SW 1271 (cell line): ENCODE measurements around the gene MOCOS.

ENCODE experiments used
- DNase-seq, 2 experiments: peaks; one replicate each; lab custom pipeline; 2025; lab: John Stamatoyannopoulos, UW

The MOCOS gene

DNA sequence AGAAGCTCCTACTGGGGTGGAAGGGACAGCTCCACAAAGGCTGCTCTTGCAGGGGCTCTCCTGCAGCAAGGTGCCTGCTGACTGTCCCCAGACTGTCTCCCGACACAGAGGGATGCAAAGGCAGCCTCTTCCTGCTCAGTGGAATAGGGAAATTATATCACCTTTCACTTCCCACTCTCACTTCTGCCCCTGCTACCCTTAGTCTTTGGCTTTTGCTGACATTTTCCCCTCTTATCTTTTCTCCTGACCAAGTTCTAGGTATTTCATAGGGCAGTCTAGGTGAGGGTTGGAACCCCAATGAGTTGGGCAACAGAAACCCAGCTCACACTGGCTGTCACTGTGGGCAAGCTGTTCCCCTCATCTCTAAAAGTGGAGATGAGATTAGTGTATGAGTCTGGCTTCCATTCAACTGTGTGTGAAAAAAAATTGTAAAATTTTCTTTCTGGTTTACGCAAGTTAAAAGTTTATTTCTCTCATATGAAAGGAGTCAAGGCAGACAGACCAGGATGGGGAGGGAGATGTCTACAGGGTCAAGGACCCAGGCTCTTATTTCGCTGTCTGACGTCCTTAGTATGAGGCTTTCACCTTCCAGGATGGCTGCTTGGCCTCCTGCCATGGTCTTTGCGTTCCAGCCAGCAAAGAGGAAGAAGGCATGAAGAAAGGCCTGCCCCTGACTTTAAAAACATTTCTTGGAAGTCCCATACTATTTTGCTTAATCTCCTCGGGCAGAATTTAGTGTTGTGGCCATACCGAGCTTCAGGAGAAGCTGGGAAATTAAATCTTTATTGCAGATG lies 7.5 kb upstream of the MOCOS start:
- DNase-seq = no peak

DNA sequence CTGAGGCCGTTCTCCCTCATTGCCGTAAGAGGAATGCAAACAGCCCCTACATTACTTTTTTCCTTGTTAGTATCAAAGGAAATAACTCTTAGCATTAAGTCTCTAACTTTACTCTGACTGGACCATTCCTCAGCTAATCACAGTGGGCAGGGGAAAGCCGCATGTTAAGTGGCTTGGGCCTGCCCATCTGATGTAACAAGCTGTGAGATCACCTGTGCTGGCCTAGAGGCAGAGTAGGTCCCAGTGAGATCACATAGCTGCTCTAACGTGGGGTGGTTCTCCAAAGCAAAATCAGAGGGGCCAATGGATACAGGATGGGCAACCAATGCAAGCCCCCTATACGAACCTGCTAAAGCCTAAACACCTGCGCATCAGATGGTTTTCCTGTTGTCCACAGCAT lies 5.9 kb upstream of the MOCOS start:
- no peak for DNase-seq

DNA sequence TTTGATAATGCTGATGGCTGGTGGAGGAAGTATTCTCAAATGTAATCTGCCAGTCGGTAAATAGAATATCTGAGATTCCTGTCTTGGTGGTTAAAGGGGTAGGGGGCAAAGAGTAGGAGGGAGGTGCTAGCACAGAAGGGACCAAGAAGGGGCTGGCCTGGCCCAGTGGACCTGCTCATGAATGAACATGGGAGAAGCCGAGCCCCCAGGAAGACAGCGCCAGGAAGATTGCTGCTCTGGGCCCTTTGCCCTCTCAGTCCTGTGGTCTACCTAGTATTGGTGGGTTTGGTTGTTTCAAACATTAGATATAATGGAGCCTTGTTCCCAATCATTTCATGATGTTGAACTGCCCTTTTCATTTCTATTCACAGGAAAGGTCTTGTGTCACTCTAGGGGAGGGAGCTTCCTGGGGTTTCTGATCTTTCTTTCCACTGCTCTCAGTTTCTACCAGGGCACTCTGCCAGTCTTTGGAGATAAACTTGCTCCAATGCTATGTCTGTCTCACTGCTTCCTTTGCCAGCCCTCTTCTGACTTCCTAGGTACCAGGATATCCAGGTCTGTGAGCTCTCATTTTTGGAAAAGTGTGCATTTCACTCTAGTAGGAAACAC lies 5.3 kb upstream of the MOCOS start:
- DNase-seq = no peak

DNA sequence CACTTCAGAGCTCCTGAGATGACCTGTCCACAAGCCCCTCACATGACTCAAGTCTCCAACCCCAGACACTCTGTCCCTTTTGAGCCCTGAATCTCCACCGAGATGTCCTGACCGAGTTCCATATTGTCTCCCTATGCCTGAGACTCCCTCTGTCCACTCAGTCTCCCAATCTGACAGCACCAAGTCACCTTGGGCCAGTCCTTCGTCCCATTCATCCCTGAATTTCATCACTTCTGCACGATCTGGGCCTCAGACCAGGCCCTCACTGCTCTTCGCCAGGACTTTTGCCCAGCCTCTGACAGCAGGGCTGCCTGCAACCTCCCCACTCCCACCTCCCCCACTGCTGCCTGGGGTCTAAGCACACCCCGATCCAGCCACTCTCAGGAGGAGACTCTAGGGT lies 4.3 kb upstream of the MOCOS start:
- no peak for DNase-seq

DNA sequence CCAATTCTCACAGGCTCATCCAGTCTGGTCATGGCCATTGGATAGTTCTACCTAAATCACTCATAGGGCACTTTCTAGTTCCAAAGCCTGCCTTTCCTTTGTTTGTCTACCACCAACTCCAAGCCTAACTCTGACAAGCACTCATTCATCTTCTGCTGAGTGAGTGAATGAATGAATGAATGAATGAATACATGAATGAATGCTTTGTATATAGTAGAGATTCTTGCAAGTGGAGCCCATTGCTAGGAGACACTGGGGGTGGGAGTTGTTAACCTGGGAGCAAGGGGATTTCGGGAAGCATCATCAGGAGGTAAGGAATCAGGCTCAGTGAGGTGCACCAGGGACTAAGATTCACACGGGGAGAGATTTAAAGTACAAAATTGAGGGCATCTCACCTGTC lies 3.3 kb upstream of the MOCOS start:
- no peak for DNase-seq

DNA sequence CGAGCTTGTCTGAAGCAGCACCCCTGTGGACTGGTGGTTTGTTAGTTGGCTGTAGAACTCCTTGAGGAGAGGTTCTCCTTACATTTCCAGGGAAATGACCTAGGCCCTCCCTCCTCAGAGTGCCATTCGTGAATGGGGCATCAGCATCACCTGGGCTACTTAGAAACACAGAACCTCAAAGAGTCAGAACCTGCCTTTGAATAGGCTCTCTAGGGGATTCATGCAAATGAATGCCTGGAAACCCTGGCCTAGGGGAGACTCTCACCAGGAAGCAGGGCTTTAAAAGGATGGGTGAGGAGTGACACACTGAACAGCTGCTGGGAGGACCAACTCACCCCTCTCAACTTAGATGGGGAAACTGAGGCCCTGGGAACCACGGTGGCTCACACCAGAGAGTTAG lies 2.1 kb upstream of the MOCOS start:
- no peak for DNase-seq

DNA sequence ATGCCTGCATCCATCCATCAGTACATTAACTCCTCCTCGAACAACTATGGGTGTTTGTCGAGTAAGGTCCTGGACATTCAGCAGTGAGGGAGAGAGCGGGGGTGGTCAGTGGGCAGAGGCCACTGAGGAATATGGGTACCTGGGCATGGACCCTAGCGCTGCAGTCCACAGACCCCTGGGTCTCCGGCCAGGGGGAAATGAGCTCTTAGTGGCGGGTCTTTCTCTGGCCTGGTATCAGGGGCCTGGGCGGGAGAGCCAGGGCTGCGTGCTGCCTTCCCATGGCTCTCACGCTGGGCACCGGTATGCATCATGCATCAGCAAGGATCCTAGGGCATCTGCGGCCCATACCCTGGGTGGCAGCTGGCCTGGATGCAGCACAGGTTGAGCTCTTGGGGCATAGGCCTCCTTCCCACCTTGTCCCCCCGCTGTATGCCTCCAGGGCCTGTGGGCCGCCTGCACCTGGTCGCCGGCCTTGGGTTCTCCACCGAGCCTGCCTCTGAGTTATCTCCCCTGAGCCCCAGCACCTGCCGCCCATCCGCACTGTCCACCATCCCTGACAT lies 1.3 kb upstream of the MOCOS start:
- no peak for DNase-seq

DNA sequence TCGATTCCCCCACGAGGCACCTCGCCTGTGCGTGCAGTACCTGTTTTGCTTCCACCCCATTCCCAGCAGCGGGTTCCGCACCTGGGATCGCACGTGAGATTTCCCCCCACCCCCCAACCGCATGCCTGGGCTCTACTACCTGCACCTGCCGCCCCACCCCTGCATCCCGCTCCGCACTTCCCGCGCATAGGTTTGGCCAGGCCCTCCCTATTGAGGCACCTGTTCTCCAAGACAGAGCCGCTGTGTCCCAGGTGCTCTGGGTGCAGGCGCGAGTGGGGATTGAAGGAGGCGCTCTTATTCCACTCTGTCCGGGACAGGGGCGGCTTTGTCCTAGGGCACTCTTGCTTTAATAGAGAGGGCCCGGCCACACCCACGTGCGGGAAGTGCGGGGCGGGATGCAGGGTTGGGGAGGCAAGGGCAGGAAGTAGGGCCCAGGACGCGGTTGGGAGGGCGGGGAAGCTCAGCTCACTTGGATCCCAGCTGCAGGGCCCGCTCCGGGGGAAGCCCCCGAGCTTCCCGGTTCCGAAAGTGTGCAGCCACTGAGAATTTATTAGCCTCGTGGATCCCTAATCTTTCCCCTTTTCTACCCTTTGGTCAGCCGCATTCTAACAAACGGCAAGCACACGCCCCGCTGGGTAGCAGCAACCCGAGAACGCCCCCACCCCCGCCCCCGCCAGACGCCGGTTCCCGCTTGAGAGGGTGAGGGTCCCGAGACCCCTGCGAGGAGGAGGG lies 670 bp upstream of the MOCOS start:
- no peak for DNase-seq

DNA sequence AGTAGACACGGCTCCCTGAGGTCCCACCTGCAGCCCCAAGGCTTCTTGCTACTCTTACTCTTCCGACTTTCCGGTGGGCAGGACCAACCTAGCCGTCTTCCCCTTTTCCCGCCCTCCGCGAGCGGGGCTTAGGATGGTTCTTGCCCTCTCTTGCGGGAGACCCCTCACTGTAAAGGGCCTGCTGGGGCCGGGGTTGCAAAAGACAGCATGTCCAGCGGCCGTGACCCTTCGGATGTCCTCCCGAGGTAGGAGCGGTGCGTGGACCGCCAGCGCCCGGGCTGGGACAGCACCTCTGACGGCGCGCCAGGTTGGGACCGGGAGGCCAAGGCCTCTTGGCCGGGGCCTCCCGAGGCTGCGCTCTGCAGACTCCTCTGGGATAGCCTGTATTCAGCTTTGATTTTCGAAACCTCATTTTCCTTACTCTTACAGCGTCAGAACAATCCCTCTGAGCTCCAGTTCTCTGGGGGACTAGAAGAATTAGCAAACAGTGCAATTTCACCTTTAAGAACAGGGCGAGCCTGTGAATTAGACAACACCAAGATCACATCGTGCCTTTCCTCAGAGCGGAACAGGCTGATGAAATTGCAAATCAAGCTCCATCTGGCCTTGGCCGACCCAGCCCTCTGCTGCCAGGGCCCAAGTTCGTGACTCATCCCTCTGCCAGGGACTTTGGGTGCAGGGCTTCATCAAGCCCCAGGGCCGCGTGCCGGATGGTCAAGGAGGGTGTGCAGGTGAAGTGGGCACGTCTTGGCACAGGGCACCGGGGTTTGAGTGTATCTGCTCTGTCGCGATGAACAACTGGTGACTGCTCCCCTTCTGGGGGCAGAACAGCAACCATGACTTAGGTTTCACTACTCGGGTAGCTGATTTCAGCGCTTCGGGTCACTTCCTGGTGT lies 777 bp downstream of the MOCOS start:
- DNase-seq = no peak

DNA sequence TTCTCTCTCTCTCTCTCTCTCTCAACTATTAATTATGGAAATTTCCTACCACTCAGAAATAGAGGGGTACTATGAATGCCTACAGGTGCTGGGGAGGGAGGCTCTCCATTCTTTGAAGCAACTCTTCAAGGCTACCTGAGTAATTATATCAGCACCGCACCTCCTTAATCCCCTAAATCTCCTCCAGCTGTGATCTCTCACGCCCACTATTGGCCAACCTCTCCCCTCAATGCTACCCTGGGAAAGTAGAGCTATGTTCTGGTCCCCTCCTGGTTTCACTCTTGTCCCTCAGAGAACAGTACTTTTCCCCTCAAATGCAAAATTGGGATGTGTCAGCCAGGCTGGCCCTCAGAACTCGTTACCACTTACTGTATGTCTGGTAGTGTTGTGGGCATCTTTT lies 1.6 kb downstream of the MOCOS start:
- DNase-seq = no peak

DNA sequence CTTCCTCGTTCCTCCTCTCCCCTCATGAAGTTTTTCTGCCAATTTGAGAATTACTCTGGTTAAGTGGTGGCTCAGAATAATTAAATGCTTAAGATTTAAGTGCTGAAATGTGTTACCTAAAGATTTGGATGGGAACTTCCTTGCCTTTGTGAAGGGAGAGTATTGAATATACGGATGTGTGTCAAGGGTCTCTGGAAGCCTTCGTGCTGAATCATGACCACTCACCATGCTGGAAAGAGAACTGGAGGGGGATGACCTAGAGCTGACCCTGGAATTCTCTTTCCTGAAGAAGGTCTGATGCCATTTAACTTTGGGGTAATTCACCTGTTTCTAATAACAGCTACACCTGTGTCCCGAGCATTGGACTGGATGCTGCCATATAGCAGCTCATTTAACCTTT lies 2.2 kb downstream of the MOCOS start:
- DNase-seq = no peak

DNA sequence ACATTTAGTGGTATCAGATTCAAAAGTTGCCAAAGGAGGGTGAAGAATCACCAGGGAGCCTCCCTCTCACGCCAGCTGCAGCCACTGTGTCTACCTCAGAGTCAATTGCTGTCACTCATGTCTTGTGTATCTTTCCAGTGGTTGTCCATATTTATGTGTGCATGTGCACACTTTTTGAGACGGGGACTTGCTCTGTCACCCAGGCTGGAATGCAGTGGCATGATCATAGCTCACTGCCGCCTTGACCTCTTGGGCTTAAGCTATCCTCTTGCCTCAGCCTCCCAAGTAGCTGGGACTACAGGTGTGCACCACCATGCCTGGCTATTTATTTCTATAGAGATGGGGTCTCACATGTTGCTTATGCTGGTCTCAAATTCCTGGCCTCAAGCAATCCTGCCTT lies 4.0 kb downstream of the MOCOS start:
- no peak for DNase-seq

DNA sequence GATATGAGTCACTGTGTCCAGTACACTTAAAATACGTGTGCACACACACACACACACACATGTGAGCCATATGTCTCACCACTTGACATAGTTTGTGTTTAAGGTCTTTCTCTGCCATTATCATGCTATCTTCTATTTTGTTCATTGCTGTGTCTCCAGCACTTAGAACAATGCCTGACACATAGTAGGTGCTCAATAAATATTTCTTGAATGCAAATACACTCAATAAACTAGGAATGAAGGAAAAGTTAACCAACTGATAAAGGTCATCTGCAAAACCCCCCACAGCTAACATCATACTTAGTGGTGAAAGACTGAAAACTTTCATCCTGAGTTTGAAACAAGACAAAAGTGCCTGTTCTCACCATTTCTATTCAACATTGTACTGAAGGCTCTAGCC lies 4.4 kb downstream of the MOCOS start:
- DNase-seq = no peak

DNA sequence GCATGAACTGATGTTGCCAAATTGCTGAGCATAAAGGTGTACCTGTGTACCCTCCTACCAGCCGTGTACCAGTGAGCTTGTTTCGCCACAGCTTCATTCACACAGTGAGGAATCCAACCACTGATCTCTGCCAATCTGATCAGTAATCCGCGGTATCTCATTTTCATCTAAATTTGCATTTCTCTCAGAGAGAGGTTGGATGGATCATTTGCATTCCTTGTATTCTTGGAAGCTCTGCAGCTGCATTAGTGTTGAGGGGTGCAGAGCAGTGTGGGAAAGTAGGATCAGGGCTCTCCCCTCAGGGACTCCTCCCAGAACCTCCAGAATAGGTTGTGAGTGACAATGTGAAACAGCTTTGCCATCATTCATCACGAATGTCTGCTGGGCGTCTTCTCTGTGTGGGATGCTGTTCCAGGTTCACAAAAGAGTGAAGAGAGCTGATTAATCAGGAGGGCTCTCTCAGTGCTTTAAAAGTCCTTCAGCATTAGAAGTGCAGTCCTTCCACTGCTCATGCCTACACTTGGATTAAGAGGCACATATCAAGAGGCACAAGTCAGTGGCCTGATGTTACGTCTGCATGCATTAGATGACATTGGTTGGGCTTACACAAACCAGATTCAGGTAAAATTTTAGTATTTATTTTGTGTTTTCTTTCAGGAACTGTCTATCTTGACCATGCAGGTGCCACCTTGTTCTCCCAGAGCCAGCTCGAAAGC lies 7.5 kb downstream of the MOCOS start:
- no peak for DNase-seq

DNA sequence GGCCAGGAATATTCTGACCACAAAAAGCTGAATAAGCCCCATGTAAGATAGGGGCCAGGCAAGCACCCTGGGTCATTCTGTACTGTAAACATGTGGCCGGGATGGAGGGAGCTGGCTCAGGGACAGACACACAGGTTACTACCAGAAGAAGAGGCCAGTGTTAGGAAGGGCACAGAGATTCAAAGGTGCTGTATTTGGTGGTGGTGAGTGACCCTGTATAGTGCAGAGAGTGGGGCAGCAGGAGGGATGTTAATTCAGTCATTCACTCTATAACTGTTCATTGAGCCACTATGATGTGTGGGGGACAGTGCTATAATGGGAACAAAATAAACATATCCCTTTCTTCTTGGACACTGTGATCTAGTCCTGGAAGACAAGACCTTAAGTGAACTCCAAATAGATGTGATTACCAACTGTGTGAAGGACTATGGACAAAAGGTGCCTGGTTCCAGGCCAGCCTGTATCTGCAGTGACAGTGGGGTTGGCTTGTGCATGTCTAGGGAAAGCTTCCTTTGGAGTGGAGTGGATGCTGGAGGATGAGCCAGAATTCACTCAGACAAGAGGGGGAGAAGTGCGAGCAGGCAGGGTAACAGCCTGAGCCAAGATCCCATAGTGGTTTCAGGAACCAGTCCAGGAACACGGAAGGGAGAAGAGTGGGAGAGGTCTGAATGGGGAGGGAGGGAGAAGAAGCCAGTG lies 8.3 kb downstream of the MOCOS start:
- DNase-seq = no peak

DNA sequence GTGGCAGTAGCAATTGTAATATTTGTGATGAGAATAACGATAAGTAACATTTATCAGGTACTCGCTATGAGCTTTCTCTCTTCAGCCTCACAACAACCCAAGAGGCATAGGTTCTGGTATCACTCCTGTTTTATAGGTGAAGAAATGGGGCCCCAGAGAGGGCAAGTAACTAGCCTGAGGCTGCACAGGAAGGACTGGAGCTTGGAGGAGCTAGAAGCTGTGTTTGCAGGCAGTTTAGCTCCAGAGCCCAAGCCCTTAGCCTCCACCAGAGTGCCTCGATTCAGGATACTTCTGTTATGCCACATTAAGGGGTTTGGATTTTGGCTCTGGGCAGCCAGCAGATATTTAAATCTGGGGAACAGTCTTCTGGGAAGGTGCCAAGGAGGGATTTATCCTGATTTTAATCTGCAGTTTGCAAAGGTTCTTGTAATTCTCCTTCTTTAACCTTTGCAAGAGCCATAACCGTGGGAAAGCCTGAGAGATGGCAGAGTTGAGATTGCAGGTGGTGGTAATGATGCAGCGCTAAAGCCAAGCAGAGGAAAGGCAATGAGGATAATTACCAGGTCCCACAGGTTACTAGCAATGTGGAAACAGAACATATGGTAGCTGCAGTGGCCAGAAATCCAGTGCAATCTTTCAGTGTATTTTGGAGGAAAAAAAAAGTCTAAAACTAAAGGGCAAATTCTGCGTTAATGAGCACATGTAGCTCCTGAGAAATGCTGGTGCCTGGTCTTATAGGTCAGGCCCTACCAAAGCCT lies 9.1 kb downstream of the MOCOS start:
- DNase-seq = no peak

DNA sequence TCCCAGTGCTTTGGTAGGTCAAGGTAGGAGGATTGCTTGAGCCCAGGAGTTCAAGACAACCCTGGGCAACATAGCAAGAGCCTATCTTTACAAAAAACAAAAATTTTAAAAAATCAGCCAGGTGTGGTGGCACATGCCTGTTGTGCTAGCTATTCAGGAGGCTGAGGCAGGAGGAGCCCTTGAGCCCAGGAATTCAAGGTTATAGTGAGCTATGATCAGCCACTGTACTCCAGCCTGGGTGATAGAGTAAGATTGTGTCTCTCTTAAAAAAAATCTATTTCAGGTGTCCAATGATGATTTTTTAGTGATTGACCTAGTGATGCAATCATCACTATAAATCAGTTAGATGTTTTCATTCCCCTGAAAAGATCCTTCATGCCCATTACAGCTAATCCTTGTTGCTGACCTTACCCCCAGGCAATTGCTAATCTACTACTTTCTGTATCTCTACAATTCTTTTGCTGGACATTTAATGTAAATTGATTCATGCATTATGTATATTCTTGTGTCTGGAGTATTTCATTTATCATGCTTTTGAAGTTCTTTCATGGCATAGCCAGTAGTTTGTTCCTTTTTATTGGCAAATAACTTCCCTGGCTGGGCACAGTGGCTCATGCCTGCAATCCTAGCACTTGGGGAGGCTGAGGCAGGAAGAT lies 10.3 kb downstream of the MOCOS start:
- no peak for DNase-seq

DNA sequence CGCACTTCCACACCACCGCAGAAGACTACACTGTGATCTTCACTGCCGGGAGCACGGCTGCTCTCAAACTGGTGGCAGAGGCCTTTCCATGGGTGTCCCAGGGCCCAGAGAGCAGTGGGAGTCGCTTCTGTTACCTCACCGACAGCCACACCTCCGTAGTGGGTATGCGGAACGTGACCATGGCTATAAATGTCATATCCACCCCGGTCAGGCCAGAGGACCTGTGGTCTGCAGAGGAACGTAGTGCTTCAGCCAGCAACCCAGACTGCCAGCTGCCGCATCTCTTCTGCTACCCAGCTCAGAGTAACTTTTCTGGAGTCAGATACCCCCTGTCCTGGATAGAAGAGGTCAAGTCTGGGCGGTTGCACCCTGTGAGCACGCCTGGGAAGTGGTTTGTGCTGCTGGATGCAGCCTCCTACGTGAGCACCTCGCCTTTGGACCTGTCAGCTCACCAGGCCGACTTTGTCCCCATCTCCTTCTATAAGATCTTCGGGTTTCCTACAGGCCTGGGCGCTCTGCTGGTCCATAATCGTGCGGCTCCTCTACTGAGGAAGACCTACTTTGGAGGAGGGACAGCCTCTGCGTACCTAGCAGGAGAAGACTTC lies 12.5 kb downstream of the MOCOS start:
- no peak for DNase-seq

DNA sequence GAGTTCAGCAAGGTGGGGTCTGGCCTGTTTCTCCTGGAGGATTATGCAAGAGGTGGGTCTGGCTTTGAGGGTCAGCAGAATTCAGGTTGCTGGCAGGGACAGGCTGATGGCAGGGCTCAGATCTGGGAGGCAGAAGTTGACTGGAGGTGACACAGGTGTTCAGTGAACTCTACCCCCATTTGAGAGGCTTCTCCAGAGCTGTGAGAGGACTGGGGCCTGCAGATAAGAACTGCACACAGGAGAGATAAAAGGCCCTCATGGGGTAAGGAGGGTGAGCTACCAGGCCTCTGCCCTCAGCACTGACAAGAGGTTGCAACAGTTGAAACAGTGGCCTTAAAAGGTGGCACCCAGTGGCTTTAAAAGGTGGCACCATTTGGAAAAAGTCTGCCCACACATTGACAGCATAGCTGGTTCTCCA lies 13.1 kb downstream of the MOCOS start:
- DNase-seq = no peak
